PC-3 (cell line): ENCODE data around the gene ANKRD13B. TPM values are rescaled to one million over a fixed set of nuclear protein-coding genes. Genes with fewer than 3 reads are reported as not detected.
"Not testable (repeated sequence)": the region's sequence is repeated elsewhere in the genome, so short reads cannot be mapped to it uniquely, and the experiment has no call there.

Experiments used
- ATAC-seq: fragments of 200-7000 bp; cut with Tn5 transposase; 2 replicates; pipeline ENCODE4 v1.9.1; 2020; ENCODE audit warnings: mild to moderate bottlenecking, moderate library complexity
- BruUV-seq: library from RNA; stranded (reverse); fragments of 400-500 nt; replicated peaks from 2 replicates; lab custom pipeline; 2021; lab: Mats Ljungman, UMichigan
- CTCF ChIA-PET: fragments of 300-600 bp; sonication (Branson Sonifier 250); formaldehyde crosslinking; loops from one replicate; lab custom pipeline; 2022; ENCODE audit warnings: antibody characterized with exemption; lab: Charles Lee
- POLR2A ChIA-PET: fragments of 300-600 bp; sonication (Branson Sonifier 250); formaldehyde crosslinking; loops from one replicate; lab custom pipeline; 2022; ENCODE audit warnings: antibody characterized with exemption; ENCODE audit not compliant: unreplicated experiment; lab: Charles Lee
- DNase-seq: peaks from one replicate; pipeline ENCODE4 v3.0.0-alpha.2; 2015
- H2AFZ ChIP-seq: fragments of 300-600 bp; sonication (generic); 2 replicates; pipeline ENCODE4 v1.6.0; 2016; ENCODE audit warnings: antibody characterized with exemption, low read length
- H3F3A ChIP-seq: fragments of 300-600 bp; sonication (generic); one replicate; pipeline ENCODE4 v1.6.0; 2017; ENCODE audit warnings: antibody characterized with exemption, low read length, control low read depth, mild to moderate bottlenecking; ENCODE audit not compliant: unreplicated experiment
- H3K27ac ChIP-seq: fragments of 300-600 bp; sonication (generic); 2 replicates; pipeline ENCODE4 v1.5.1; 2016; ENCODE audit warnings: mild to moderate bottlenecking, low read length
- H3K27me3 ChIP-seq: fragments of 300-600 bp; sonication (generic); 2 replicates; pipeline ENCODE4 v1.6.1; 2016; ENCODE audit warnings: low read length, mixed read lengths
- H3K36me3 ChIP-seq: fragments of 300-600 bp; sonication (generic); 2 replicates; pipeline ENCODE4 v1.6.1; 2016; ENCODE audit warnings: low read depth, mixed run types, low read length, mixed read lengths
- H3K4me1 ChIP-seq: fragments of 300-600 bp; sonication (generic); 2 replicates; pipeline ENCODE4 v1.5.1; 2016; ENCODE audit warnings: low read length; ENCODE audit not compliant: insufficient read depth
- H3K4me2 ChIP-seq: fragments of 300-600 bp; sonication (generic); 2 replicates; pipeline ENCODE4 v1.6.0; 2016; ENCODE audit warnings: low read length
- H3K4me3 ChIP-seq: fragments of 300-600 bp; sonication (generic); 2 replicates; pipeline ENCODE4 v1.5.1; 2016; ENCODE audit warnings: mild to moderate bottlenecking, low read length, mixed read lengths
- H3K79me2 ChIP-seq: fragments of 300-600 bp; sonication (generic); 2 replicates; pipeline ENCODE4 v1.6.1; 2017; ENCODE audit warnings: low read length, mixed read lengths
- H3K9ac ChIP-seq: fragments of 300-600 bp; sonication (generic); 2 replicates; pipeline ENCODE4 v1.6.0; 2016; ENCODE audit warnings: mild to moderate bottlenecking, low read length
- H3K9me2 ChIP-seq: fragments of 300-600 bp; sonication (generic); replicated peaks from 2 replicates; pipeline ENCODE4 v1.6.1; 2016; ENCODE audit warnings: mixed run types, low read length, mixed read lengths
- H3K9me3 ChIP-seq: fragments of 300-600 bp; sonication (generic); 2 replicates; pipeline ENCODE4 v1.6.1; 2016; ENCODE audit warnings: low read length, mixed read lengths
- H4K20me1 ChIP-seq: fragments of 300-600 bp; sonication (generic); 2 replicates; pipeline ENCODE4 v1.6.1; 2016; ENCODE audit warnings: low read length, mixed read lengths
- CTCF ChIP-seq: fragments of 300-600 bp; sonication (generic); conservative IDR thresholded peaks from 2 replicates; pipeline ENCODE4 v1.5.1; 2017; ENCODE audit warnings: antibody characterized with exemption, low read depth, mild to moderate bottlenecking, low read length
- EZH2 ChIP-seq: fragments of 300-600 bp; sonication (generic); IDR thresholded peaks from one replicate; pipeline ENCODE4 v1.6.1; 2017; ENCODE audit warnings: antibody characterized with exemption, mild to moderate bottlenecking, low read length; ENCODE audit not compliant: unreplicated experiment
- EZH2phosphoT487 ChIP-seq: fragments of 300-600 bp; sonication (generic); IDR thresholded peaks from 2 replicates; pipeline ENCODE4 v1.6.1; 2018; ENCODE audit warnings: mild to moderate bottlenecking, antibody characterized with exemption, low read length, borderline replicate concordance
- intact Hi-C: fragments of 100-400 bp; cut with micrococcal nuclease; formaldehyde crosslinking; loops from 2 replicates; pipeline ENCODE4 v1.9.0; 2023
- total RNA-seq: library from RNA; depleted of rRNA; stranded (reverse); fragments of >200 nt; gene quantifications from 2 replicates; pipeline ENCODE4 v1.2.3, GENCODE V29; 2014

ANKRD13B gene
- total RNA-seq, 1 experiment from 2014 or later = 11.2 TPM

- TF ChIP-seq EZH2phosphoT487 (no peak), CTCF (no peak), EZH2 (no peak)
- Histone ChIP-seq H3K9ac (no peak overlapping the region), H3K27ac (no peak overlapping the region), H3K27me3 (no peaks in the 10 kb centered on the region), H3K4me3 (no peak overlapping the region), H2AFZ (no peak overlapping the region), H4K20me1 (no peaks in the 10 kb centered on the region), H3K79me2 (no peaks in the 10 kb centered on the region), H3K4me1 (no peaks in the 10 kb centered on the region), H3K4me2 (no peak overlapping the region), H3K9me3 (no peaks in the 10 kb centered on the region), H3K9me2 (no peaks in the 10 kb centered on the region), H3K36me3 (no peaks in the 10 kb centered on the region), H3F3A (no peaks in the 10 kb centered on the region)
- POLR2A ChIA-PET = no interaction called here
- BruUV-seq = no TSS peak
- no peak for DNase-seq
- intact Hi-C loops = no loop called here
- ATAC-seq = no peak
- CTCF ChIA-PET = no interaction called here
Observed at GRCh38 chr17:29648005-29648404, 55.1 kb downstream of the ANKRD13B start.

GRCh38 chr17:29649359-29649758, 56.4 kb downstream of the ANKRD13B start:
- Histone ChIP-seq H3K4me3 (no peak overlapping the region), H3K36me3 (no peaks in the 10 kb centered on the region), H3K4me1 (no peaks in the 10 kb centered on the region), H3K27me3 (no peaks in the 10 kb centered on the region), H3K9me3 (no peaks in the 10 kb centered on the region), H3K9ac (no peak overlapping the region), H2AFZ (no peak overlapping the region), H4K20me1 (no peaks in the 10 kb centered on the region), H3K79me2 (no peaks in the 10 kb centered on the region), H3K4me2 (no peak overlapping the region), H3K27ac (no peak overlapping the region), H3F3A (no peaks in the 10 kb centered on the region), H3K9me2 (no peaks in the 10 kb centered on the region)
- BruUV-seq = no TSS peak
- ATAC-seq (no peak), DNase-seq (no peak)
- ChIA-PET CTCF (no interaction called here), POLR2A (no interaction called here)
- intact Hi-C loops = no loop called here
- TF ChIP-seq EZH2phosphoT487 (no peak), EZH2 (no peak), CTCF (no peak)

- Histone ChIP-seq H2AFZ (no peak overlapping the region), H3K9me2 (no peaks in the 10 kb centered on the region), H3K4me3 (no peak overlapping the region), H3K4me2 (no peak overlapping the region), H3K27me3 (no peaks in the 10 kb centered on the region), H3K36me3 (no peaks in the 10 kb centered on the region), H3K9ac (no peak overlapping the region), H3K4me1 (no peaks in the 10 kb centered on the region), H3F3A (no peaks in the 10 kb centered on the region), H3K79me2 (no peaks in the 10 kb centered on the region), H4K20me1 (no peaks in the 10 kb centered on the region), H3K9me3 (no peaks in the 10 kb centered on the region), H3K27ac (no peak overlapping the region)
- no TSS peak for BruUV-seq
- ChIA-PET POLR2A (no interaction called here), CTCF (no interaction called here)
- intact Hi-C loops = no loop called here
- ATAC-seq = no peak
- TF ChIP-seq EZH2 = no peak
- TF ChIP-seq CTCF = no peak
- TF ChIP-seq EZH2phosphoT487 = no peak
- DNase-seq = no peak
Observed at GRCh38 chr17:29650396-29650795, 57.5 kb downstream of the ANKRD13B start.

GRCh38 chr17:29651913-29652312, 59.0 kb downstream of the ANKRD13B start:
- BruUV-seq = not testable (repeated sequence)

More at GRCh38 chr17:29651913-29652312, 59.0 kb downstream of the ANKRD13B start:
- intact Hi-C loops, H3K79me2 ChIP-seq, H3K4me2 ChIP-seq, ATAC-seq, H3K27ac ChIP-seq, H3K9ac ChIP-seq, H4K20me1 ChIP-seq, CTCF ChIA-PET, H3K4me1 ChIP-seq, H3K9me3 ChIP-seq, DNase-seq, H2AFZ ChIP-seq, H3F3A ChIP-seq, H3K4me3 ChIP-seq, POLR2A ChIA-PET, H3K9me2 ChIP-seq, H3K36me3 ChIP-seq, H3K27me3 ChIP-seq: not testable (repeated sequence)
